Islet precursor cell (in vitro differentiated cells): ENCODE measurements around the gene WDR91.

Experiments used
- DNase-seq: peaks from one replicate; pipeline ENCODE4 v3.0.0-alpha.2; 2018

WDR91 gene

DNA sequence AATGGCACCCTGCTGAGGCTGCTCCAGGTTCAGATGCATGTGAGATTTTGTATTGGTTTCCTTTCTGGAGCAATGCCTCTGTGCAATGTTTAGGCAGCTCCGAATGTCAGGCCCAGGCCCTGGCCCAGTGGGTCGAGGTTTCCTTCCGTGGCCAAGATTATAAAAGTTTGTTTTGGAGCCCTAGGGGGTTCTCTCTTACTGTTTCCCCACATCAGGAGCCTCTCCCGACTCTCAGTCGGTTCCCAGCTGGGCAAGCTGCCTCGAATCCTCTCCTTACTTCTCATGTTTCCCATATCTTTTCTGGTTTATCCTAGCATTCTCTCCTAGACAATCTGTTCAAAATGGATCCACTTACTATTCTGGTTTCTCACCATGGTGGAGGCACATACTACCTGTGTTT, 52.5 kb downstream of the WDR91 start:
- no peak for DNase-seq

DNA sequence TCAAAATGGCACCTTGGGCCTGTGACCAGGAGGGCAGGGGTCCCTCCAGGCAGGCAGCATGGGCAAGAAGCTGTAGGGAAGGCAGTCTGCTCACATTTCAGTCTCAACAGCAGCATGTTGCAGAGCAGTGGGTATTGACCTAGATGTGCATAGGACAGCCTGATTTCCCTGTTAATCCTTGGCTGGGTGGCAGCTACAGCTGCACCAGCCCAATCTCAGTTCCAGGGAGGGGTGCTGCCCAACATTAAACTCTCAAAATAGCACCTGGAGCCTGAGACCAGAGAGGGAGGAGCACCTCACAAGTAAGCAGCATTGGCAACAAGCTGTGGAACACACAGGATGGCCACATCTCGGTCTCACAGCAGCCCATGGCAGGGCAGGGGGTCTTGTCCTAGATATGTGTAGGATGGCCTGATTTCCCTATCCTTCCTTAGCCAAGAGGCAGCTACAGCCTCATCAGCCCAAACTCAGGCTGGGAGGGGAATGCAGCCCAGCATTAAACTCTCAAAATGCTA, 53.1 kb downstream of the WDR91 start:
- no peak for DNase-seq

DNA sequence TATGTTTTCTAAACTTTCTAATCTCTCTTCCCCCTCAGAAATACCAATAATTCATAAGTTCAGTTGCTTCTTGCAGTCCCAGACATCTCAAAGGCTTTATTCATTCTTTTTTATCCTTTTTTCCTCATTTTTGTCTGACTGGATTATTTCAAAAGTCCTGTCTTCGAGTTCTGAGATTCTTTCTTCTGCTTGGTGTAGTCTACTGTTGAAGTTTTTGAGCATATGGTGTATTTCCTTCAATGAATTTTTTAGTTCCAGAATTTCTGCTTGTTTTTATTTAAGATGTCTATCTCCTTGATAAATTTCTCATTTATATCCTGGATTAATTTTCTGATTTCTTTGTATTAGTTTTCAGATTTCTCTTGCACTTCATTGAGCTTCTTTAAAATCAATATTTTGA, 55.0 kb downstream of the WDR91 start:
- no peak for DNase-seq

DNA sequence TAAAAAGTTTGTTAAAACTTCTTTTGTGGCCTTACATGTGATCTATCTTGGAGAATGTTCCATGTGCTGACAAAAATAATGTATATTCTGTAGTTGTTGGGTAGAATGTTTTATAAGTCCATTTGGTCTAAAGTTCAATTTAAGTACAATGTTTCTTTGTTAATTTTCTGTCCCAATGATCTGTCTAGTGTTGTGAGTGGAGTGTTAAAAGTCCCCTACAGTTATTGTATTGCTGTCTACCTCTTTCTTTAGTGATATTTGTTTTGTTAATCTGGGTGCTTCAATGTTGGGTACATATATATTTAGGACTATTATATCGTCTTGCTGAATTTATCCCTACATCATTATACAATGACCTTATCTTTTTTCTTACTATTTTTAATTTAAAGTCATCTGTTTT, 56.6 kb downstream of the WDR91 start:
- no peak for DNase-seq

DNA sequence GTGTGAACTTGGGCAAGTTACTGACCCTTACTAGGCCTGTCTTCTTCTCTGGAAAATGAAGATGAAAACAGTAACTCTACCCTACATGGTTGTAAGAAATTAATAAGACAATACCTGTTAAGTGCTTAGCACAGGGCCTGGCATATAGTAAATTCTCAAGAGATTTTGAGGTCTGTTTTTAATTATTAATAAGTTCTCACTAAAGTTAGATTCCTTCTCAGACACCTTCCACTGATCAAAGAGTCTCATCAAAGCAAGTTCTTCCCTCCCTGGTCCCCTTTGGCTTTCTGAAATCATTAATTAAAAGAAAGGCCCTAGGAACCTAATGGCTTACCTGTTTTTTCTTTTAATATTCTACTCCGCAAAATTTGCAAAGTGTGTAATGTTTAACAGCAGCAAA, 58.9 kb downstream of the WDR91 start:
- no peak for DNase-seq

DNA sequence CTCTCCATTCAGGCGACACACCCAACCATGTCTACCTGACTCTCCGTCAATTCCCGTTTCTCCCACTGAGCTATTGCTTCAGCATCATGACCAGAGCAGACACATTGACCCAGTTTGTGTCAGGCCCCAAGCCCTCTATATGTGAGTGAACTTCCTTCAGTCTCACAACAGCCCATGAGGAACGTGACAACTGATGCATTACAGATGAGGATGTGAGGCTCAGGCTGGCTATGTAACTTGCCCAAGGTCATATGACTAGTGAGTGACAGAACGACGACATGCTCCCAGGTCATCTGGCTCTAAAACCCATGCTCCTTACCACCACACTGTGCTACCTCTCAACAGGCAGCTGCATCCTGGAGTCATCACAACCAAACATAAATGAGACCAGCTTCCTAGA, 59.8 kb downstream of the WDR91 start:
- DNase-seq, result no peak

DNA sequence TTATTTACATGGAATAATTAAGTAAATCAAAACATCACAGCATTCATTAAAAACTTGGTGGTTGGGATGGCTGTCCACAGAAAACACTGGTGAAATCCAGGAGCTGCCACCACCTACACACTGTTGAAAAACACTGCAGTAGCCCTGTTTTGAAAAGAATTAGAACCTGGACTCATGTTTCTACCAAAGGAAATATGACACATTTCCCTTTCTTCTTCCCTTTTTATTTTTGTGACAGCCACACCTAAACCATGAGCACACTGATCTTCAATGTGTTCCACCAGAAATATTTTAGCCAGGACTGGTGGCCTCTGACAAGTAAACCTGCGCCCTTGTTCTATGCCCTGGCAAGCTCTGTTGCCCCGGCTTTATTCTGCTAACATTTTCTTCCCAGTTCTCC, 60.2 kb downstream of the WDR91 start:
- no peak for DNase-seq

DNA sequence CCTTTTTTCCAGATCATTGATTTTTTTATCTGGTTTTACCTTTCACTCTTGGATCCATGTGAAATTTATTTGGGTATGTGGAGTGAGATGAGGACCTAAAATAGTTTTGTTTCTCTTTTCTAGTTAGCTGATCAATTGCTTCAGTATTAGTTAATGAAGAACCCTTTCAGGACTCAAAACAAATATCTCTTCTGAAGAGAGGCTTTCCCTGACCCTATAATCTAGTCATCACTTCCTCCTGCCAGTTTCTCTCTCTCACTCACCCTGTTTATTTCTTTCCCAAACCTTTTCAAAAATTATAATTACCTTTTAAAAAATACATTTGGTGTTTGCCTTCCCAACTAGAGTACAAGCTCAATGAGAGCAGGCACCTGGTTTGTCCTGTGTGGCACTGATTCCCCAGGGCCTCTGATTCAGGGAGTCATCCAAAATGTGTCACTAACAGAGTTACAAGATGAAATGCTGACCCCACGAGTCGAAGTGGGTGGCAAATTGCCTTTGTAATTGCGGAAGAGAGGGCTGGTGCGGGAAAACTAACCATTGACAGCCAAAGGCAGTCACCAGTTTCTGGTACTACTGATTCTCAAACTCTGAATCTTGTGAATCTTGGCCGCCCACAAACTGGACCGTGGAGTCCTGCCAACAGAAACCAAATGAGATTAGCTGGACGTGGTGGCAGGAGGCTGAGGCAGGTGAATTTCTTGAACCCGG, 61.1 kb downstream of the WDR91 start:
- no peak for DNase-seq

DNA sequence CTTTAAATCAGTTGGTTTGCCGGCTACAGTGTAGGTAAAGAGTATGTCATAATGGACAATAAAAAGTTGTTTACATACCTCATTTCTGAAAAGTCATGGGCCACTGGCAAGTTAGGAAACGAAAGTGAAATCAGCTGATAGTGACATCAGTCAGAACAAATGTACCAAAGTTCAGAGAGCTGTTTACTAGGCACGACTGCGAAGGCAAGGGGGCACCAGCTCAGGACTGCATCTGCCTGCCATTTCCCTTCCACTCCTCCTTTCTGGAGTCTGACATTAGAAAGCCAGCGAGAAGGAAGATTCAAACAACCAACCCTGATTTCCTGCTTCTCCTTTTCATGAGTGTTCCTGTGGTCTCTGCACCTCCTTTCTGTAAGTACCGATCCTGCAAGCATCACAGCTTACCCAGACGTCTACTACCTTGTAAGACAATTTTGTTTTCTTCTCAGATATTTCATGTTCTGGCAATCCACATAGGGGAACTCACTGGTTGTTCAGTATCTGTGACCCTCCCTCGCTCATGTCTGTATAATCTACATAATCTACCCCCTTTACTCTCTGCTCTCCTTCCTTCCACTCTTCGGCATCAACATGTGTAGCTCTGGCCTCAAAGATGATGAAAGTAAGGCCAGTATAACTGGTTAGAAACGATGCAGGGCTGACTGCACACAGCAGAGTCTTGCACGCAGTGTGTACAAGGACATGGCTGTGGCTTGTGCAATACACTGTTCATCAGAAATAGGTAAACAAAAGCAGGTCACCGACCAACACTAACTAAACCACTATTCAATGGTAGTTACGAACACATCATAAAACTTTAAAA, 63.2 kb downstream of the WDR91 start, which contains the start of gene TMEM140:
TSS of gene TMEM140 (plus strand) at position 174 of the 823 bp plus-strand sequence. CDS start 16,370 bp downstream, outside the sequence.
- DNase-seq, result no peak

DNA sequence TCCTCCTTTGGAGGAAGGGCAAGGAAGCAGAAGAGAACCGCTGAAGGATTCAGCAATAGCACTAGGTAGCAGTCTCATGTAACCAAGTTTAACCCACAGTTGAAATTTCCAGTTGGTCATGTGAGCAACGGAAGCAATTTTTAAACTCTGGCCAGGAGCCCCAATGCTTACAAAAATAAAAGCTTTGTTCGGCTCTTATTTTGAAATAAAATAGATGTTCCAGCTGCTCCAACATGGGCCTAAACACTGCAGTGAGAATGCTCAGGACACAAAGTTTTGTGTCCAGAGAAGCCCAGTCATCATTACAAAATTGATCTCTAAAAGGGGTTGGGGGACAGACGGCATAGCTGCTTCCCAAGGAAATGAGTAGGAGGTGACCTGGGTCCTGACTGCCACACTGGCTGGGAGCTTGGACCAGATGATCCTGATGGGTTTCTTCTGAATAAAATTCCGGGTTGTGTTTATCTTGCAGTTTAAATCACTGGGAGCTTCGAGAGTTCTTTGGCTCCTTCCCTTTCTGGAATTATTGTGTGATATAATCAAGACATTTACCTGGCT, 63.9 kb downstream of the WDR91 start:
- DNase-seq, result no peak

DNA sequence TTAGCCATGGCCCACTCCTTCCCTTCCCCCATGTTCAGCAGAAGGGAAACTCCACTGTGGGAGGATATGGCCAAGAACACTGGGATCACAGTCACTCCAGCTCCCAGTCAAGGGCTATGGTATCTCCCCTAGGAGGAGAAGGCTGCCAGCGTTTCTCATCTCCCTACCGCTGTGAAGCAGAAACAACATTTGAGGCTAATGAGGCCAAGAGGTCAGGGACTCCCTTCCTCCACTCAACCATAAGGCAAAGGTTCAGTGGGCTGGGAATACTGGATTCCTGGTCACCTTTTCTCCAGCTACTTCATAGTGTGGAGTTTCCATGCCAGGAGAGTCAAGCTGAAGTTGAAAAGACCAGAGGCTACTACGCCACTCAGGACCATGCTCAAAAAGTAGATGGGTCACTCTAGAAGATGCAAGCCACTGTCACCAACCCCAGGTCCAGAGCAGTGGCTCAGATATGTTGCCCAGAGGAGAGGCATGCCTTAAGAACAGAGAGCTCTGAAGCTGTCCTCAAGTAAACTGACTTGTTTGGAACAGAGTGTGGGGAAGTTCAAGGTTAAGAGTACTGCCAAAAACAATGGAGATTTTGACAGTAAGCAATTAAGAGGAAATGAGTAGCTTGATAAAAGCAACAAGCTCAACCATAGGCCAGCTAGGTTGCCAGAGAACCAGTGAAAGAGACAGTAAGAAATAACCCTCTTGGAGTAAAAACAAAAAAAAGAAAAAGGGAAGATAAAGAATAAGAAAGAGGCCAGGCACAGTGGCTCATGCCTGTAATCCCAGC, 67.2 kb downstream of the WDR91 start:
- DNase-seq, result no peak
